Mesenchymal stem cell (in vitro differentiated cells and primary cell): ENCODE data around the gene BAZ1B.

ENCODE experiments used
- DNase-seq: peaks from one replicate; pipeline ENCODE4 v3.0.0-alpha.2; 2013
- H2AFZ ChIP-seq: one replicate; pipeline ENCODE4 v1.6.1; 2013; ENCODE audit warnings: low read depth, mild to moderate bottlenecking, control low read depth, inconsistent platforms, low read length, moderate library complexity
- H2AK5ac ChIP-seq: 2 replicates; pipeline ENCODE4 v1.6.1; 2013; ENCODE audit warnings: low read length, moderate library complexity, mild to moderate bottlenecking, inconsistent platforms; ENCODE audit not compliant: severe bottlenecking
- H2BK120ac ChIP-seq: one replicate; pipeline ENCODE4 v1.6.1; 2013; ENCODE audit warnings: low read depth, mild to moderate bottlenecking, inconsistent platforms, low read length, moderate library complexity
- H2BK12ac ChIP-seq, 2 experiments: one replicate each; pipeline ENCODE4 v1.6.1; 2013; ENCODE audit warnings: inconsistent platforms in 2 of 2, low read length in 2 of 2, mild to moderate bottlenecking in 2 of 2, moderate library complexity in 2 of 2, control low read depth in 1 of 2
- H2BK15ac ChIP-seq: one replicate; pipeline ENCODE4 v1.6.1; 2013; ENCODE audit warnings: mild to moderate bottlenecking, low read depth, inconsistent platforms; ENCODE audit not compliant: poor library complexity, severe bottlenecking
- H2BK5ac ChIP-seq: 2 replicates; pipeline ENCODE4 v1.6.1; 2013; ENCODE audit warnings: low read depth, mild to moderate bottlenecking, low read length, control low read depth, inconsistent platforms; ENCODE audit not compliant: poor library complexity, severe bottlenecking
- H3K14ac ChIP-seq, 2 experiments: one replicate each; pipeline ENCODE4 v1.6.1; 2013; ENCODE audit warnings: inconsistent platforms in 2 of 2, low read length in 2 of 2, control low read depth in 1 of 2, mild to moderate bottlenecking in 1 of 2, moderate library complexity in 1 of 2
- H3K18ac ChIP-seq, 2 experiments: one replicate each; pipeline ENCODE4 v1.6.1; 2013; ENCODE audit warnings: inconsistent platforms in 2 of 2, low read length in 2 of 2, control low read depth in 1 of 2, low read depth in 1 of 2, mild to moderate bottlenecking in 1 of 2
- H3K23ac ChIP-seq, 2 experiments: one replicate each; pipeline ENCODE4 v1.6.1; 2013; ENCODE audit warnings: inconsistent platforms in 2 of 2, low read length in 2 of 2, mild to moderate bottlenecking in 2 of 2, moderate library complexity in 2 of 2, control low read depth in 1 of 2
- H3K27ac ChIP-seq: 2 replicates; pipeline ENCODE4 v1.5.1; 2013; ENCODE audit warnings: mild to moderate bottlenecking, moderate library complexity, low read length, control low read depth, inconsistent platforms; ENCODE audit not compliant: poor library complexity, severe bottlenecking
- H3K27me3 ChIP-seq, 2 experiments: 2 replicates each; pipeline versions ENCODE4 v1.6.1 to v1.7.0; 2013; ENCODE audit warnings: low read length in 2 of 2, mild to moderate bottlenecking in 2 of 2, moderate library complexity in 2 of 2, control low read depth in 1 of 2, inconsistent platforms in 1 of 2; ENCODE audit not compliant: control insufficient read depth in 1 of 2, insufficient read depth in 1 of 2
- H3K36me3 ChIP-seq, 2 experiments: 2 replicates each; pipeline versions ENCODE4 v1.6.1 to v1.7.0; 2013; ENCODE audit warnings: low read length in 2 of 2, control low read depth in 1 of 2, inconsistent platforms in 1 of 2, low read depth in 1 of 2, mild to moderate bottlenecking in 1 of 2; ENCODE audit not compliant: insufficient read depth in 2 of 2, control insufficient read depth in 1 of 2
- H3K4ac ChIP-seq, 2 experiments: one replicate each; pipeline ENCODE4 v1.6.1; 2013; ENCODE audit warnings: inconsistent platforms in 2 of 2, low read length in 2 of 2, mild to moderate bottlenecking in 2 of 2, moderate library complexity in 2 of 2, control low read depth in 1 of 2, low read depth in 1 of 2
- H3K4me1 ChIP-seq: 2 replicates; pipeline ENCODE4 v1.6.1; 2013; ENCODE audit warnings: low read depth, low read length, control low read depth; ENCODE audit not compliant: control insufficient read depth, insufficient read depth
- H3K4me2 ChIP-seq: 2 replicates; pipeline ENCODE4 v1.6.1; 2013; ENCODE audit warnings: low read length, mild to moderate bottlenecking, inconsistent platforms; ENCODE audit not compliant: poor library complexity, severe bottlenecking
- H3K4me3 ChIP-seq, 2 experiments: 2 replicates each; pipeline versions ENCODE4 v1.5.1 to v1.7.0; 2013; ENCODE audit warnings: low read length in 2 of 2, mild to moderate bottlenecking in 2 of 2, control low read depth in 1 of 2, low read depth in 1 of 2; ENCODE audit not compliant: insufficient read depth in 1 of 2
- H3K79me1 ChIP-seq: replicated peaks from 2 replicates; pipeline ENCODE4 v1.6.1; 2013; ENCODE audit warnings: mild to moderate bottlenecking, control low read depth, low read length, inconsistent platforms; ENCODE audit not compliant: poor library complexity, severe bottlenecking
- H3K9ac ChIP-seq: 2 replicates; pipeline ENCODE4 v1.7.0; 2013; ENCODE audit warnings: mild to moderate bottlenecking, low read length, moderate library complexity
- H3K9me3 ChIP-seq: 2 replicates; pipeline ENCODE4 v1.7.0; 2013; ENCODE audit warnings: mild to moderate bottlenecking, low read length; ENCODE audit not compliant: control insufficient read depth
- H4K8ac ChIP-seq: one replicate; pipeline ENCODE4 v1.6.1; 2013; ENCODE audit warnings: inconsistent platforms, mild to moderate bottlenecking, low read length, moderate library complexity
- H4K91ac ChIP-seq: one replicate; pipeline ENCODE4 v1.6.1; 2013; ENCODE audit warnings: mild to moderate bottlenecking, low read length, inconsistent platforms
- WGBS: methylation state at CpG from one replicate; pipeline ENCODE4 v1.1.7; 2013; ENCODE audit warnings: mixed read lengths; 5-methylcytosine and 5-hydroxymethylcytosine counted together

BAZ1B gene

DNA sequence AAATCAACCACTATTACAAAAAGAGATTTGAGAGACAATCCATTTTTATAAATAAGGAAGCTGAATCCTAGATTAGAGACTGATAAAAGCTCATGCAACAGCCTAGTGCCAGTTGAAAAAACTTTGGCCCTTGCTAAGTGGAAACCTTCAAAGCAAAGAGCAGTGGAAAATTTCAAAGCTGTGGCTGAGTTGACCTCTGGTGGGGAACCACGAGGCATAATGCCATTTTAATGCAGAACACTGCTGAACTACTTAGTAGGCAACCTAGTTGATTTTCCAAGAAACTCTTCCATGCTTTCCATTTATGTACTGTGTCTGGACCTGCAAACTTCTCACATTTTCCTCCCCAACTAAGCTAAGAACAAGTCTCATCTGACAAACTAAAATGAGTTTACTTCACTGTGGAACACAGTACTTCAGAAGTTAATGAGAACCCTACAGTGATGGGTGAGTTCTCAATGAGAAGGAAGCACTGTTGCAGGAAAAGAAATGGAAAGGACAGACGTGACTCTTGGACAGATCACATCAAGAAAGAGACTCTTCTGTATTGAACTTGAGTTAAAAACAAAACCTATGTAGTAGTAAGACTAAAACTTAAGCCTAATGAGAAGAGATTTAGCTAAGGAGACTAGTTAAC lies 69.0 kb downstream of the BAZ1B start:
- Histone ChIP-seq H3K79me1 (peaks cover 30% of the 10 kb centered on the region), H4K8ac (no peak overlapping the region), H3K4ac (no peak overlapping the region), H3K36me3 (peaks cover 39 to 87% of the 10 kb centered on the region in 2 experiments), H4K91ac (no peak overlapping the region), H3K18ac (no peak overlapping the region), H3K27ac (no peak overlapping the region), H3K4me1 (peaks cover 1% of the 10 kb centered on the region), H2BK120ac (no peak overlapping the region), H3K27me3 (no peaks in the 10 kb centered on the region), H2AK5ac (no peak overlapping the region), H3K14ac (no peak overlapping the region), H2BK5ac (no peak overlapping the region), H2BK15ac (no peak overlapping the region), H3K4me2 (no peak overlapping the region), H3K4me3 (no peak overlapping the region), H2BK12ac (no peak overlapping the region), H3K9ac (peak overlapping the region; percentile 1), H3K23ac (no peak overlapping the region), H2AFZ (no peak overlapping the region), H3K9me3 (no peaks in the 10 kb centered on the region)
- 52% methylated on average over 1 of the region's 2 CpGs for WGBS
- peak; percentile 46 for DNase-seq

DNA sequence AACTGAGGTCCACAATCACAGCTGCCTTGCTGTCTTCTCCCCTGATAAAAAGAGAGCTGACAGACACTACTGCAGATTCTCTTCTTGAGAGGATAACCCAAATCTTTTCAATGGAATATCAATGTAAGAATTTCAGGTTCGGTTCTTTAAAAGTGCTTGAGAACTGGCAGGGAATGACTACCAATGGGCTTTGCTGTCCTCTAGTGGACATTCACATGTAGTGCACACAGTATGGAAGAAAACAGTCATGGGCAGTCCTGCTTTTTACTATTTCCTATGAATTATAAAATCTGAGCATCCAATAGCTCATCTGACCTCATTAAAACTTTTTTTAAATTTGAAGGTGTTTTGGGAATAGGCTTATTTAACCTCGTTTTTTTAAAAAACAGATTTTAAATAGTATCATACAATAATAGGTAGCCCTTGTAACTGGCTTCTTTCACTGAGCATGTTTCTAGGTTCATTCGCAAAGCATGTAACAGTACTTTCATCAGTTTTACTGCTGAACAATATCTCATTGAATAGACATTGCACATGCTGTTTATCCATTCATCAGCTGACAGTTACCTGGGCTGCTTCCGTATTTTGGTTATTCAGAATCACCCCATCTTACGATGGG lies 70.2 kb downstream of the BAZ1B start:
- no peaks in the 10 kb centered on the region for H3K27me3 ChIP-seq

DNA sequence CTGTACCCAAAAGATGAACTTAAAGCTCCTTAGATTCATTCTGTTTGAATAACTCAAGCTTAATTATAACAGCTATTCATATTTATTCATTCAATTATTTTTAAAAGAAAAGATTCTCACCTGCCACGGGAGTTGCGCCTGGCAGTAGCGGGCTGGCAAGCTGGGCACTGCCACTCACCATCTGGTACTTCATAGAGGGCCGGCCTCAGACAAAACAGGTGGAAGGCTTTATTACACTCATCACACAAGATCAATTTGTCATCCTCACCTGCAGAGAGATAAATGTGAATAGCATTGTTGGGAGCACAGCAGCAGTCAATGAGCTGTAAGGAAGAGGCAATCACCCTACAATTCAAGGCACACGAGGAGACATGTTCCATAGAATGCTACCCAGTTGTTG lies 72.7 kb downstream of the BAZ1B start:
- no peak overlapping the region for H2BK120ac ChIP-seq
- no peak overlapping the region for H3K18ac ChIP-seq
- no peak overlapping the region for H2BK5ac ChIP-seq
- H2BK15ac ChIP-seq, result no peak overlapping the region
- no peak overlapping the region for H3K4ac ChIP-seq
- no peak overlapping the region for H3K27ac ChIP-seq
- WGBS, result 100% methylated on average over 5 of the region's 5 CpGs
- H3K79me1 ChIP-seq, result peaks cover 32% of the 10 kb centered on the region
- no peak overlapping the region for H3K4me2 ChIP-seq
- no peak overlapping the region for H4K8ac ChIP-seq
- H3K36me3 ChIP-seq, result peaks cover 38 to 87% of the 10 kb centered on the region in 2 experiments
- no peak overlapping the region for H2AK5ac ChIP-seq
- no peak overlapping the region for H3K9ac ChIP-seq
- H2BK12ac ChIP-seq, result no peak overlapping the region
- no peaks in the 10 kb centered on the region for H3K27me3 ChIP-seq
- H3K14ac ChIP-seq, result no peak overlapping the region
- H2AFZ ChIP-seq, result no peak overlapping the region
- no peak for DNase-seq
- H3K9me3 ChIP-seq, result no peaks in the 10 kb centered on the region
- no peaks in the 10 kb centered on the region for H3K4me1 ChIP-seq
- H3K4me3 ChIP-seq, result no peak overlapping the region
- H3K23ac ChIP-seq, result no peak overlapping the region
- H4K91ac ChIP-seq, result no peak overlapping the region

More for the DNA sequence above, 70.2 kb downstream of the BAZ1B start:
- no peak overlapping the region for H3K27ac ChIP-seq
- no peak overlapping the region for H2BK120ac ChIP-seq
- H3K4me3 ChIP-seq, result no peak overlapping the region
- no peak overlapping the region for H4K8ac ChIP-seq
- H3K9ac ChIP-seq, result no peak overlapping the region
- no peak overlapping the region for H2AFZ ChIP-seq
- no peak overlapping the region for H3K14ac ChIP-seq
- no peaks in the 10 kb centered on the region for H3K9me3 ChIP-seq
- H3K18ac ChIP-seq, result no peak overlapping the region
- 68% methylated on average over 5 of the region's 5 CpGs for WGBS
- peak; percentile 74 for DNase-seq
- H2BK12ac ChIP-seq, result no peak overlapping the region
- H3K4me2 ChIP-seq, result no peak overlapping the region
- peaks cover 36 to 87% of the 10 kb centered on the region in 2 experiments for H3K36me3 ChIP-seq
- H2AK5ac ChIP-seq, result no peak overlapping the region
- H3K23ac ChIP-seq, result no peak overlapping the region
- H2BK15ac ChIP-seq, result no peak overlapping the region
- no peak overlapping the region for H3K4ac ChIP-seq
- H3K79me1 ChIP-seq, result peaks cover 24% of the 10 kb centered on the region
- H4K91ac ChIP-seq, result no peak overlapping the region
- peaks cover 1% of the 10 kb centered on the region for H3K4me1 ChIP-seq
- H2BK5ac ChIP-seq, result no peak overlapping the region

GRCh38 chr7:73448609-73449008 lies 73.5 kb downstream of the BAZ1B start:
- Histone ChIP-seq H3K36me3 (peaks cover 39 to 90% of the 10 kb centered on the region in 2 experiments), H2BK12ac (no peak overlapping the region), H4K91ac (no peak overlapping the region), H3K9me3 (no peaks in the 10 kb centered on the region), H2AK5ac (no peak overlapping the region), H3K4me1 (peaks cover 1% of the 10 kb centered on the region), H3K27me3 (no peaks in the 10 kb centered on the region), H3K4ac (no peak overlapping the region), H4K8ac (no peak overlapping the region), H2BK120ac (no peak overlapping the region), H2BK15ac (no peak overlapping the region), H2AFZ (no peak overlapping the region), H3K18ac (no peak overlapping the region), H3K9ac (no peak overlapping the region), H3K14ac (no peak overlapping the region), H3K4me3 (no peak overlapping the region), H3K79me1 (peaks cover 35% of the 10 kb centered on the region), H2BK5ac (no peak overlapping the region), H3K23ac (no peak overlapping the region), H3K27ac (no peak overlapping the region), H3K4me2 (no peak overlapping the region)
- DNase-seq, result no peak
- WGBS, result 98% methylated on average over 4 of the region's 4 CpGs
